Tibial artery (tissue), 4 donors: ENCODE results near the gene SND1.

Experiments
- DNase-seq, 2 donors: peaks; one replicate each; pipeline ENCODE4 v3.0.0-alpha.2; 2019
- H3K27ac ChIP-seq, 2 donors: fragments of 200-600 bp; sonication (generic) in 1 of 2; 1 replicate in 1 of 2; 2 replicates in 1 of 2; pipeline ENCODE4 v1.5.1; 2018 to 2019; ENCODE audit warnings: mild to moderate bottlenecking in 1 of 2
- H3K27me3 ChIP-seq, 2 donors: fragments of 200-600 bp; sonication (generic) in 1 of 2; one replicate each; pipeline versions ENCODE4 v1.5.1 to v1.6.0; 2016 to 2019
- H3K36me3 ChIP-seq, 3 donors: fragments of 200-600 bp; sonication (generic) in 2 of 3; one replicate each; pipeline ENCODE4 v1.5.1; 2016 to 2019; ENCODE audit warnings: mild to moderate bottlenecking in 2 of 3
- H3K4me1 ChIP-seq, 4 donors: fragments of 200-600 bp; sonication (generic) in 2 of 4; 1 replicate in 3 of 4; 2 replicates in 1 of 4; pipeline ENCODE4 v1.5.1; 2016 to 2019
- H3K4me3 ChIP-seq, 2 donors: fragments of 200-600 bp; sonication (generic) in 1 of 2; 1 replicate in 1 of 2; 2 replicates in 1 of 2; pipeline ENCODE4 v1.5.1; 2018 to 2019; ENCODE audit warnings: mild to moderate bottlenecking in 2 of 2
- H3K9me3 ChIP-seq, 3 donors: fragments of 200-600 bp; sonication (generic) in 1 of 3; one replicate each; pipeline ENCODE4 v1.5.1; 2016 to 2019
- intact Hi-C: fragments of 100-400 bp; cut with DNase I; formaldehyde crosslinking; loops from one replicate; pipeline ENCODE4 v1.15.0; 2023; ENCODE audit warnings: low total_unique reads
- TF ChIP-seq, protein P1 (sequence below), 2 experiments: fragments of 200-600 bp in 1 of 2; fragments of 450-650 bp in 1 of 2; IDR thresholded peaks; one replicate each; pipeline ENCODE4 v1.5.1; 2017 to 2019; ENCODE audit warnings: antibody characterized with exemption in 2 of 2, mild to moderate bottlenecking in 1 of 2, moderate library complexity in 1 of 2

The SND1 gene

DNA sequence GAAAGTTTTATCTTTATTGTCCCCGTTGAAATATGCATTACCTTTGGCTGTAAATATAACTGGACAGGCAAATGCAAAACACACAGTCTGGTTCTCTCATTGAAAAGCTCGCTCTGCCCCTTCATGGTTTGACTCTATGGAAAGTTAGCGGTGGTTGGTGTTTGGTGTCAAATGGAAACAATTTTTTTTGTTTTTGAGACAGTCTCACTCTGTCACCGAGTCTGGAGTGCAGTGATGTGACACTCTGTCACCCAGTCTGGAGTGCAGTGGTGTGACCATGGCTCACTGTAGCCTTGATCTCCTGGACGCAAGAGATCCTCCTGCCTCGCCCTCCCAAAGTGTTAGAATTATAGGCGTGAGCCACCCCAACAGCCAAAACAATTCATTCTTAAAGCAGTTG lies 229.6 kb downstream of the SND1 start:
- DNase-seq, result no peak
- Histone ChIP-seq H3K36me3 (no peaks in the 10 kb centered on the region), H3K9me3 (no peaks in the 10 kb centered on the region), H3K4me3 (no peak overlapping the region), H3K27ac (no peak overlapping the region), H3K27me3 (no peaks in the 10 kb centered on the region), H3K4me1 (peaks cover 0 to 49% (median 29%) of the 10 kb centered on the region in 4 donors)
- TF ChIP-seq, protein P1, sequence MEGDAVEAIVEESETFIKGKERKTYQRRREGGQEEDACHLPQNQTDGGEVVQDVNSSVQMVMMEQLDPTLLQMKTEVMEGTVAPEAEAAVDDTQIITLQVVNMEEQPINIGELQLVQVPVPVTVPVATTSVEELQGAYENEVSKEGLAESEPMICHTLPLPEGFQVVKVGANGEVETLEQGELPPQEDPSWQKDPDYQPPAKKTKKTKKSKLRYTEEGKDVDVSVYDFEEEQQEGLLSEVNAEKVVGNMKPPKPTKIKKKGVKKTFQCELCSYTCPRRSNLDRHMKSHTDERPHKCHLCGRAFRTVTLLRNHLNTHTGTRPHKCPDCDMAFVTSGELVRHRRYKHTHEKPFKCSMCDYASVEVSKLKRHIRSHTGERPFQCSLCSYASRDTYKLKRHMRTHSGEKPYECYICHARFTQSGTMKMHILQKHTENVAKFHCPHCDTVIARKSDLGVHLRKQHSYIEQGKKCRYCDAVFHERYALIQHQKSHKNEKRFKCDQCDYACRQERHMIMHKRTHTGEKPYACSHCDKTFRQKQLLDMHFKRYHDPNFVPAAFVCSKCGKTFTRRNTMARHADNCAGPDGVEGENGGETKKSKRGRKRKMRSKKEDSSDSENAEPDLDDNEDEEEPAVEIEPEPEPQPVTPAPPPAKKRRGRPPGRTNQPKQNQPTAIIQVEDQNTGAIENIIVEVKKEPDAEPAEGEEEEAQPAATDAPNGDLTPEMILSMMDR (IDR thresholded peaks at IDR 0.05), result no peak
- intact Hi-C loops, result no loop called here

DNA sequence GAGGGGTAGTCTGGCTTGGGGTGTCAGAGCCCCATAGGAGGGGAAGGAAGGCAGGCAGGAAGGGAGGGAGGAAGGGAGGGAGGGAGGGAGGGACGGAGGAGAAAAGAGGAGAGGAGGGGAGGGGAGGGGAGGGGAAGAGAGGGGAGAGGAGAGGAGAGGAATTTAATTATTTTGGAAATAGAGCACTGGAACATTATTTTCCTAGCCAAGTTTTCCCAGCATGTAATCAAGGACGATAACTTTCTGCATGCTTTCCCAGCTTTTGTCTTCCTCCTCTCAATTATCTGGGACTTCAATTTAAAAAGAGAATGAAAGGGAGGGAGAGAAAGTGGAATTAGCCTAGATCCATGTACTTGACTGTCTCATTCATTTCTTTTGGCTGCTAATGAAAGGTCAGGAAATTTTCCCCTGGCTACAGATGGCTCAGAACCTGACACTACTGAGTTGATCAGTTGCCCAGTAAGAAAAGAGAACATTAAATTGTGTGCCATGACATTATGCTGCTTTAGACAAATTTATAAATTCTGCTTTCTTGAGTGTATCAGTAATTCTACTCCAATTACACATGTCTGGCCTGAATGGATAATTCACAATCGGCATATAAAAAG lies 230.4 kb downstream of the SND1 start:
- H3K4me3 ChIP-seq, result no peak overlapping the region
- TF ChIP-seq, protein P1 (IDR thresholded peaks at IDR 0.05), result no peak
- no peaks in the 10 kb centered on the region for H3K9me3 ChIP-seq
- peaks cover 0 to 49% (median 29%) of the 10 kb centered on the region in 4 donors for H3K4me1 ChIP-seq
- H3K27ac ChIP-seq, result peak overlapping the region in 1 of 2 donors; percentile 21
- no peak for DNase-seq
- intact Hi-C loops, result no loop called here
- H3K27me3 ChIP-seq, result no peaks in the 10 kb centered on the region
- H3K36me3 ChIP-seq, result no peaks in the 10 kb centered on the region

DNA sequence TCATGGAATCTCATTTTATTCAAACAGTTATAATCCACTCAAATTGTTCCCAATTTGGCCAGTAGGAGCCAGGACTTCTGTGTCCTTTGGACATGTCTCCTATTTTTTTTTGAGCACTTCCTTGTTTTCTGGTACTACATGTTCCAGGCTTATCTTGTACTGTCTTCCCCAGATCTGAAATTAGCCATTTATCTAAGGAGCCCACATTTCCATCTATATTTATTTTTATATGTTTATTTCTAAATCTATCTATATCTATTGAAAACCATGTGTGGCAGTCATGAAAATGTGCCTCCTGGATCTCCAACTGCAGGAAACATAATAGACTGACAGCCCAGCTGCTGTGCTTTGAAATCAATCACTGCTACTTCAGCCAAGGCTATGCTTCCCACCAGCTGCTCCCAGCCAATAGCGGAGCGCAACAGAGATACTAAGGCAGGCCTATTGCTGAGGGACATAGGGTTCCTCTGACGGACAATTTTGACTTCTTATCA lies 232.1 kb downstream of the SND1 start:
- H3K4me1 ChIP-seq, result peaks cover 0 to 49% (median 29%) of the 10 kb centered on the region in 4 donors

DNA sequence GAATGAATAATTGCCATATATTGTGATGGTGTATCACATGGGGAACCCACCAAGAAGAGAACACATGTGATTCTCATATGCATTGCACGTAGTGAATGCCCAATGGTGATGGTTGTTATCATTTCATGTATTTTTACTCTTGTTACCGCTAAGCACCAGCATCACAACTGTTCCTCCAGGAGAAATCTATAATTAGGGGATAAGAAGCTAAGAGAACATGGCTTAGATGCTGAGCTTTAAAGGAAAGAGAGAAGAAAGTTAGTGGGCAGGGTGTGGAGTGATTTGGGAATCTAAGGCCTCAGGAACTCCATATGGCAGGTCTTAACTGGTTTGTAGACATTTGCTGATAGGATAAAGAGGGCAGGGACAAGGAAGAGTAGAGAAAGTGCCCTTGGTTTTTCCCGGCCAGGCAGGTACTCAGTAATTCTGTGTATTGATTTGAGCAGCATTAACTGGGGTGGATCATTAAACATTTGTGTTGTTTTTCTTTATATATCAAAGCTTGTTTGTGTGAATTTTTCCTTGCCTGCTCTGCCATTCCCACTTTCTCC lies 233.3 kb downstream of the SND1 start:
- peaks cover 0 to 49% (median 29%) of the 10 kb centered on the region in 4 donors for H3K4me1 ChIP-seq
- intact Hi-C loops, result no loop called here
- H3K27ac ChIP-seq, result peak overlapping the region; percentile 26 to 56

More for the DNA sequence above, 232.1 kb downstream of the SND1 start:
- peak overlapping the region; percentile 21 to 56 for H3K27ac ChIP-seq
- intact Hi-C loops, result no loop called here
- H3K9me3 ChIP-seq, result no peaks in the 10 kb centered on the region
- peak in 1 of 2 donors; percentile 24 for DNase-seq
- no peaks in the 10 kb centered on the region for H3K27me3 ChIP-seq
- TF ChIP-seq, protein P1 (IDR thresholded peaks at IDR 0.05), result peak in 1 of 2 experiments; percentile 34
- H3K4me3 ChIP-seq, result no peak overlapping the region
- H3K36me3 ChIP-seq, result peaks cover 0 to 14% (median 6%) of the 10 kb centered on the region in 3 donors

DNA sequence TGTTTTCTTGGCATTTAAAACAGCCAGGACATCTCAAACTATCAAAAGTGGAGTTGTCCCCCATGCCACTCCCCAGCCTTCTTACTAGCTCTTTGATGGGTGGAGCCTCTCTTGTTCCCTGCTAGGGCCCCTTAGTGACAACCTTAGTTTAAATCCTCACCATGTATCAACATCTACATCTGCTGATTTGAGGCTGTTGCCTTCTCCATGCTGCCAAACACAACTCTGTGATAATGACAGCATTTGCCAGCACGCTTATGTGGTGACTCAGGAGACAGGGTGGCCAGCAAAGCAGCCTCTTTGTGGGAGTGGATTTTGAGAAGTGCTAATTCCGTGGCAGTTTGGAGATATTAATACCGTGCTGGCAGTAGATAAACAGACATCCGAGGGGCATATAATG lies 233.8 kb downstream of the SND1 start:
- DNase-seq, result peak; percentile 51 to 78
- TF ChIP-seq, protein P1 (IDR thresholded peaks at IDR 0.05), result no peak
- peaks cover 0 to 14% (median 6%) of the 10 kb centered on the region in 3 donors for H3K36me3 ChIP-seq
- intact Hi-C loops, result no loop called here
- peak overlapping the region; percentile 26 to 56 for H3K27ac ChIP-seq
- H3K4me1 ChIP-seq, result peaks cover 0 to 49% (median 29%) of the 10 kb centered on the region in 4 donors
- no peaks in the 10 kb centered on the region for H3K27me3 ChIP-seq
- no peak overlapping the region for H3K4me3 ChIP-seq
- no peaks in the 10 kb centered on the region for H3K9me3 ChIP-seq

More for the DNA sequence above, 233.3 kb downstream of the SND1 start:
- H3K4me3 ChIP-seq, result no peak overlapping the region
- no peak for DNase-seq
- H3K9me3 ChIP-seq, result no peaks in the 10 kb centered on the region
- TF ChIP-seq, protein P1 (IDR thresholded peaks at IDR 0.05), result no peak
- H3K27me3 ChIP-seq, result no peaks in the 10 kb centered on the region
- peaks cover 0 to 14% (median 6%) of the 10 kb centered on the region in 3 donors for H3K36me3 ChIP-seq
